ENCODE results near the gene C4orf50.

The C4orf50 gene

GRCh38 chr4:5921101-5921980 lies 96.9 kb downstream of the C4orf50 start:
- no peak for DNase-seq (ENCODE audit: low read depth)

GRCh38 chr4:5919571-5919970 lies 98.7 kb downstream of the C4orf50 start:
- no peak for DNase-seq (ENCODE audit: low read depth)

GRCh38 chr4:5919044-5919443 lies 99.2 kb downstream of the C4orf50 start:
- DNase-seq (ENCODE audit: low read depth) = no peak

- no peak for DNase-seq (ENCODE audit: low read depth)
These were observed 99.8 kb downstream of the C4orf50 start for GRCh38 chr4:5918331-5918985.

GRCh38 chr4:5917672-5918071 lies 100.6 kb downstream of the C4orf50 start:
- DNase-seq (ENCODE audit: low read depth) = no peak

- DNase-seq (ENCODE audit: low read depth) = no peak
These were observed 102.0 kb downstream of the C4orf50 start for GRCh38 chr4:5916229-5916628.

GRCh38 chr4:5913454-5913853 lies 104.8 kb downstream of the C4orf50 start:
- DNase-seq (ENCODE audit: low read depth) = no peak

GRCh38 chr4:5912614-5913019 lies 105.6 kb downstream of the C4orf50 start:
- DNase-seq (ENCODE audit: low read depth) = no peak

- DNase-seq (ENCODE audit: low read depth) = no peak
These were observed 109.3 kb downstream of the C4orf50 start for GRCh38 chr4:5908876-5909427.

GRCh38 chr4:5906191-5906590 lies 112.0 kb downstream of the C4orf50 start:
- no peak for DNase-seq (ENCODE audit: low read depth)

GRCh38 chr4:5905714-5906113 lies 112.5 kb downstream of the C4orf50 start:
- DNase-seq (ENCODE audit: low read depth) = no peak

GRCh38 chr4:5900844-5901243 lies 117.4 kb downstream of the C4orf50 start:
- no peak for DNase-seq (ENCODE audit: low read depth)

GRCh38 chr4:5899881-5900280 lies 118.3 kb downstream of the C4orf50 start:
- DNase-seq (ENCODE audit: low read depth) = no peak

GRCh38 chr4:5899396-5899795 lies 118.8 kb downstream of the C4orf50 start:
- no peak for DNase-seq (ENCODE audit: low read depth)

GRCh38 chr4:5897674-5898073 lies 120.6 kb downstream of the C4orf50 start:
- DNase-seq (ENCODE audit: low read depth) = no peak

GRCh38 chr4:5895287-5895686 lies 122.9 kb downstream of the C4orf50 start:
- no peak for DNase-seq (ENCODE audit: low read depth)

GRCh38 chr4:5894266-5894665 lies 124.0 kb downstream of the C4orf50 start:
- DNase-seq (ENCODE audit: low read depth) = no peak

- DNase-seq (ENCODE audit: low read depth) = no peak
These were observed 124.6 kb downstream of the C4orf50 start for GRCh38 chr4:5893591-5893990.

- DNase-seq (ENCODE audit: low read depth) = no peak
These were observed 125.1 kb downstream of the C4orf50 start, which contains the start of gene CRMP1 for GRCh38 chr4:5893004-5893580. CRMP1 (minus strand) TSS chr4:5893086; CDS start chr4:5892969, 117 bp downstream.

GRCh38 chr4:5892323-5893003 lies 125.8 kb downstream of the C4orf50 start:
- DNase-seq (ENCODE audit: low read depth) = no peak

GRCh38 chr4:5891563-5892322 lies 126.5 kb downstream of the C4orf50 start:
- no peak for DNase-seq (ENCODE audit: low read depth)
